ENCODE data around the gene CYP1B1. TPM values are rescaled to one million over a fixed set of nuclear protein-coding genes. Genes with fewer than 3 reads are reported as not detected.

The CYP1B1 gene
- total RNA-seq, 1 experiment from 2014 or later: 4.2 TPM

DNA sequence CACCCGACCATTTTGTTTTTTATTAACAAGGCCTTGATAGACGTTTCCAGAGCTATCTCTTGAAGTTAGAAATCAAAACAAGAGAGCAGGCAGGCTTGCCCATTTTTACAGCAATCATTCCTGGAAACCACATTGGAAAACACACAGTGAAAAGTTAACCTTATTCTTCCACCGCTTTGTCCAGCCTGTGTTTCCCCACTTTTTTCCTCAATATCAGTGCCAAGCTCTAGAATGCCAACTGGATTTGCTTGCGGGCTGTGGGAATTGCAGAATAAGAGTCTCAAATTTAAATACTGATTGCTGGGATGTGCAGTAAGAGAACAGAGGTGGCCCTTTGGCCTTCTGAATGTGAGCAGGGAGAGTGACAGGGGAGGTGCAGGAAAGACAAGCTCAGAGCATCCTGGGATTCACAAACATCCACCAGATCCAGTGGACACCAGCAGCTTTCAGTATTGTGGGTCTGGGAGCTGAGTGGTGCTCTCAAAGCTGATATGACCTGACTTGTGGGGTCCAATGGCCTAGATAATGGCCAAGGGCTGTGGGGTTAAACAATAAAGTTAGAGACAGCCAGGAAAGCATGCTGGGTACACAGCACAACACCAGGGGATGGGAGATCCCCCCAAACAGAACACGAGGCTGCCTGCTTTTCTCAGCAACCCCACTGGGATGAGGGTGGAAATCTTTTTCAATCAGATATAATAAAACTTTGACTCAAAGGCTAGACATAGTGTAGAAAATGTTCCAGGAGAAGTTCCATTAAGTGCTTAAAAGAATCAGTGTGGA is 15.5 kb downstream of the CYP1B1 start (continued):
- TF ChIP-seq, protein P1, sequence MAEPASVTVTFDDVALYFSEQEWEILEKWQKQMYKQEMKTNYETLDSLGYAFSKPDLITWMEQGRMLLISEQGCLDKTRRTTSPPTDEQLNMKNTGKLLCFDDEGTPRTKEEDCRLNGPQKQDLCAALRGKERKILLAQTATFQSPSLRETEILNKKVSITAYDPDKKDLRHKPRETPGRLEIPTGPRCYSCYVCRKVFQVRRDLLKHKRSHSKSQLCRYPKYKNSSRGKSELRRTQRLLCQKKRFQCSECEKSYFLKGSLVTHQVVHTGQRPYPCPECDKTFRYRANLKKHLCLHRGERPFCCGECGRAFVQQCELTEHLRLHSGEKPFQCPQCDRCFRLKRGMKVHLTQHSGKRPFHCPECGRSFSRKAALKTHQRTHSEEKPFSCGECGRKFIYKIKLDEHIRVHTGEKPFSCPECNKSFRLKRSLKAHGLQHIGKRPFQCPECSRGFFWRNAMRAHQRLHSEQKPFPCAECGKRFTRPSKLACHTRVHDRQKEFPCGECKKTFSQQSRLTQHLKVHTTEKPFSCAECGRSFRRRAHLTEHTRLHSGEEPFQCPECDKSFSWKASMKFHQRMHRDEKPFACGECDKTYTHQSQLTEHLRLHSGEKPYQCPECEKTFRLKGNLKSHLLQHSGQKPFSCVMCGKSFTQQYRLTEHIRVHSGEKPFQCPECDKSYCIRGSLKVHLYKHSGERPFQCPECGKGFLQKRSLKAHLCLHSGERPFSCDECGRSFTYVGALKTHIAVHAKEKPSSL (CRISPR knock-in tag; conservative IDR thresholded peaks at IDR 0.05): no peak
- no peak for TF ChIP-seq SP1 (CRISPR knock-in tag; conservative IDR thresholded peaks at IDR 0.05)
- no peak for TF ChIP-seq IRF2 (CRISPR knock-in tag; IDR thresholded peaks at IDR 0.05; ENCODE audit: borderline replicate concordance, low read depth)

DNA sequence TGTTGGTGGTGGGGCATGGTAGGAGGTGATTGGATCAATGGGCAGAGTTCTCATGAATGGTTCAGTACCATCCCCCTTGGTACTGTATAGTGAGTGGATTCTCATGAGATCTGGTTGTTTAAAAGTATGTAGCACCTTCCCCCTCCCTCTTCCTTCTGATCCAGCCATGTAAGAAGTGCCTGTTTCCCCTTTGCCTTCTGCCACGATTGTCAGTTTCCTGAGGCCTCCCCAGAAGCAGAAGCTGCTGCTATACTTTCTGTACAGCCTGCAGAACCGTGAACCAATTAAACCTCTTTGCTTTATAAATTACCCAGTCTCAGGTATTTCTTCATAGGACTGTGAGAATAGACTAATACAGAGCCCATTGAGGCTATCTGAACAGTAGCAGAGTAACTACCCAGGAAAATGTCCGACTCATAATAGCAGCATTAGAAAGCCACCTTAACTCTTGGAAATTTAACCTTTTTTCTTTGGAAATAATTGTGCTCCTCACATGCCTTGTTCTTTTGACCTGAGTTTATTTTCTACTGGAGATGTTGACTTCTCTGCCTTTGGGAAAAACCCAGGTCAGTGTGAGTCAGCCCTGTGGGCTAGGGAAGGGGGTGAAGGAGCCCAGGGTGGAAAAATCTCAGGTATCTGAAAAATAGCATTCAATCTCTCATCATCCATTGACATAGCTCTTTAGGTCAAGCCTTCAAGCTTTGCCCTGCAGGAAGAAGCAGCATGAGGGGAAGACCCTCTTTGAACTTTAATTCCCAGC is 18.1 kb downstream of the CYP1B1 start:
- CTCF ChIA-PET: interaction anchor here (1.0 kb wide), 1 partner anchor 18 kb away, joined by 3 read pairs; the partner anchor contains the start of gene CYP1B1
- ATAC-seq: no peak
- POLR2A ChIA-PET: no interaction called here
- TF ChIP-seq, protein P2, sequence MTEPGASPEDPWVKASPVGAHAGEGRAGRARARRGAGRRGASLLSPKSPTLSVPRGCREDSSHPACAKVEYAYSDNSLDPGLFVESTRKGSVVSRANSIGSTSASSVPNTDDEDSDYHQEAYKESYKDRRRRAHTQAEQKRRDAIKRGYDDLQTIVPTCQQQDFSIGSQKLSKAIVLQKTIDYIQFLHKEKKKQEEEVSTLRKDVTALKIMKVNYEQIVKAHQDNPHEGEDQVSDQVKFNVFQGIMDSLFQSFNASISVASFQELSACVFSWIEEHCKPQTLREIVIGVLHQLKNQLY (CRISPR knock-in tag; IDR thresholded peaks at IDR 0.05): no peak
- no peak for TF ChIP-seq ZNF121 (CRISPR knock-in tag; IDR thresholded peaks at IDR 0.05)
- no peak for TF ChIP-seq KAT7 (CRISPR knock-in tag; IDR thresholded peaks at IDR 0.05; ENCODE audit: borderline replicate concordance)
- TF ChIP-seq, protein P3, sequence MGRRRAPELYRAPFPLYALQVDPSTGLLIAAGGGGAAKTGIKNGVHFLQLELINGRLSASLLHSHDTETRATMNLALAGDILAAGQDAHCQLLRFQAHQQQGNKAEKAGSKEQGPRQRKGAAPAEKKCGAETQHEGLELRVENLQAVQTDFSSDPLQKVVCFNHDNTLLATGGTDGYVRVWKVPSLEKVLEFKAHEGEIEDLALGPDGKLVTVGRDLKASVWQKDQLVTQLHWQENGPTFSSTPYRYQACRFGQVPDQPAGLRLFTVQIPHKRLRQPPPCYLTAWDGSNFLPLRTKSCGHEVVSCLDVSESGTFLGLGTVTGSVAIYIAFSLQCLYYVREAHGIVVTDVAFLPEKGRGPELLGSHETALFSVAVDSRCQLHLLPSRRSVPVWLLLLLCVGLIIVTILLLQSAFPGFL (CRISPR knock-in tag; IDR thresholded peaks at IDR 0.05; ENCODE audit: borderline replicate concordance): no peak
- TF ChIP-seq TCF7 (CRISPR knock-in tag; IDR thresholded peaks at IDR 0.05; ENCODE audit: low read depth): no peak
- TF ChIP-seq, protein P4, sequence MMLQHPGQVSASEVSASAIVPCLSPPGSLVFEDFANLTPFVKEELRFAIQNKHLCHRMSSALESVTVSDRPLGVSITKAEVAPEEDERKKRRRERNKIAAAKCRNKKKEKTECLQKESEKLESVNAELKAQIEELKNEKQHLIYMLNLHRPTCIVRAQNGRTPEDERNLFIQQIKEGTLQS (CRISPR knock-in tag; conservative IDR thresholded peaks at IDR 0.05): no peak
- no peak for TF ChIP-seq SP1 (CRISPR knock-in tag; conservative IDR thresholded peaks at IDR 0.05)
- no peak for TF ChIP-seq TEAD1 (CRISPR knock-in tag; IDR thresholded peaks at IDR 0.05)
- TF ChIP-seq, protein P5, sequence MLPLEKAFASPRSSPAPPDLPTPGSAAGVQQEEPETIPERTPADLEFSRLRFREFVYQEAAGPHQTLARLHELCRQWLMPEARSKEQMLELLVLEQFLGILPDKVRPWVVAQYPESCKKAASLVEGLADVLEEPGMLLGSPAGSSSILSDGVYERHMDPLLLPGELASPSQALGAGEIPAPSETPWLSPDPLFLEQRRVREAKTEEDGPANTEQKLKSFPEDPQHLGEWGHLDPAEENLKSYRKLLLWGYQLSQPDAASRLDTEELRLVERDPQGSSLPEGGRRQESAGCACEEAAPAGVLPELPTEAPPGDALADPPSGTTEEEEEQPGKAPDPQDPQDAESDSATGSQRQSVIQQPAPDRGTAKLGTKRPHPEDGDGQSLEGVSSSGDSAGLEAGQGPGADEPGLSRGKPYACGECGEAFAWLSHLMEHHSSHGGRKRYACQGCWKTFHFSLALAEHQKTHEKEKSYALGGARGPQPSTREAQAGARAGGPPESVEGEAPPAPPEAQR (CRISPR knock-in tag; IDR thresholded peaks at IDR 0.05): no peak
- no peak for TF ChIP-seq ATF1 (CRISPR knock-in tag; IDR thresholded peaks at IDR 0.05)
- no peak for TF ChIP-seq ZNF317 (CRISPR knock-in tag; IDR thresholded peaks at IDR 0.05; ENCODE audit: borderline replicate concordance, low read depth)
- no peak for TF ChIP-seq FOXP1 (CRISPR knock-in tag; IDR thresholded peaks at IDR 0.05; ENCODE audit: borderline replicate concordance)
- TF ChIP-seq, protein P6, sequence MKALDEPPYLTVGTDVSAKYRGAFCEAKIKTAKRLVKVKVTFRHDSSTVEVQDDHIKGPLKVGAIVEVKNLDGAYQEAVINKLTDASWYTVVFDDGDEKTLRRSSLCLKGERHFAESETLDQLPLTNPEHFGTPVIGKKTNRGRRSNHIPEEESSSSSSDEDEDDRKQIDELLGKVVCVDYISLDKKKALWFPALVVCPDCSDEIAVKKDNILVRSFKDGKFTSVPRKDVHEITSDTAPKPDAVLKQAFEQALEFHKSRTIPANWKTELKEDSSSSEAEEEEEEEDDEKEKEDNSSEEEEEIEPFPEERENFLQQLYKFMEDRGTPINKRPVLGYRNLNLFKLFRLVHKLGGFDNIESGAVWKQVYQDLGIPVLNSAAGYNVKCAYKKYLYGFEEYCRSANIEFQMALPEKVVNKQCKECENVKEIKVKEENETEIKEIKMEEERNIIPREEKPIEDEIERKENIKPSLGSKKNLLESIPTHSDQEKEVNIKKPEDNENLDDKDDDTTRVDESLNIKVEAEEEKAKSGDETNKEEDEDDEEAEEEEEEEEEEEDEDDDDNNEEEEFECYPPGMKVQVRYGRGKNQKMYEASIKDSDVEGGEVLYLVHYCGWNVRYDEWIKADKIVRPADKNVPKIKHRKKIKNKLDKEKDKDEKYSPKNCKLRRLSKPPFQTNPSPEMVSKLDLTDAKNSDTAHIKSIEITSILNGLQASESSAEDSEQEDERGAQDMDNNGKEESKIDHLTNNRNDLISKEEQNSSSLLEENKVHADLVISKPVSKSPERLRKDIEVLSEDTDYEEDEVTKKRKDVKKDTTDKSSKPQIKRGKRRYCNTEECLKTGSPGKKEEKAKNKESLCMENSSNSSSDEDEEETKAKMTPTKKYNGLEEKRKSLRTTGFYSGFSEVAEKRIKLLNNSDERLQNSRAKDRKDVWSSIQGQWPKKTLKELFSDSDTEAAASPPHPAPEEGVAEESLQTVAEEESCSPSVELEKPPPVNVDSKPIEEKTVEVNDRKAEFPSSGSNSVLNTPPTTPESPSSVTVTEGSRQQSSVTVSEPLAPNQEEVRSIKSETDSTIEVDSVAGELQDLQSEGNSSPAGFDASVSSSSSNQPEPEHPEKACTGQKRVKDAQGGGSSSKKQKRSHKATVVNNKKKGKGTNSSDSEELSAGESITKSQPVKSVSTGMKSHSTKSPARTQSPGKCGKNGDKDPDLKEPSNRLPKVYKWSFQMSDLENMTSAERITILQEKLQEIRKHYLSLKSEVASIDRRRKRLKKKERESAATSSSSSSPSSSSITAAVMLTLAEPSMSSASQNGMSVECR (CRISPR knock-in tag; IDR thresholded peaks at IDR 0.05; ENCODE audit: borderline replicate concordance): no peak
- TF ChIP-seq, protein P7, sequence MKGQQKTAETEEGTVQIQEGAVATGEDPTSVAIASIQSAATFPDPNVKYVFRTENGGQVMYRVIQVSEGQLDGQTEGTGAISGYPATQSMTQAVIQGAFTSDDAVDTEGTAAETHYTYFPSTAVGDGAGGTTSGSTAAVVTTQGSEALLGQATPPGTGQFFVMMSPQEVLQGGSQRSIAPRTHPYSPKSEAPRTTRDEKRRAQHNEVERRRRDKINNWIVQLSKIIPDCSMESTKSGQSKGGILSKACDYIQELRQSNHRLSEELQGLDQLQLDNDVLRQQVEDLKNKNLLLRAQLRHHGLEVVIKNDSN (CRISPR knock-in tag; IDR thresholded peaks at IDR 0.05): no peak
- TF ChIP-seq, protein P8, sequence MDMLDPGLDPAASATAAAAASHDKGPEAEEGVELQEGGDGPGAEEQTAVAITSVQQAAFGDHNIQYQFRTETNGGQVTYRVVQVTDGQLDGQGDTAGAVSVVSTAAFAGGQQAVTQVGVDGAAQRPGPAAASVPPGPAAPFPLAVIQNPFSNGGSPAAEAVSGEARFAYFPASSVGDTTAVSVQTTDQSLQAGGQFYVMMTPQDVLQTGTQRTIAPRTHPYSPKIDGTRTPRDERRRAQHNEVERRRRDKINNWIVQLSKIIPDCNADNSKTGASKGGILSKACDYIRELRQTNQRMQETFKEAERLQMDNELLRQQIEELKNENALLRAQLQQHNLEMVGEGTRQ (CRISPR knock-in tag; IDR thresholded peaks at IDR 0.05): no peak
- TF ChIP-seq, protein P9, sequence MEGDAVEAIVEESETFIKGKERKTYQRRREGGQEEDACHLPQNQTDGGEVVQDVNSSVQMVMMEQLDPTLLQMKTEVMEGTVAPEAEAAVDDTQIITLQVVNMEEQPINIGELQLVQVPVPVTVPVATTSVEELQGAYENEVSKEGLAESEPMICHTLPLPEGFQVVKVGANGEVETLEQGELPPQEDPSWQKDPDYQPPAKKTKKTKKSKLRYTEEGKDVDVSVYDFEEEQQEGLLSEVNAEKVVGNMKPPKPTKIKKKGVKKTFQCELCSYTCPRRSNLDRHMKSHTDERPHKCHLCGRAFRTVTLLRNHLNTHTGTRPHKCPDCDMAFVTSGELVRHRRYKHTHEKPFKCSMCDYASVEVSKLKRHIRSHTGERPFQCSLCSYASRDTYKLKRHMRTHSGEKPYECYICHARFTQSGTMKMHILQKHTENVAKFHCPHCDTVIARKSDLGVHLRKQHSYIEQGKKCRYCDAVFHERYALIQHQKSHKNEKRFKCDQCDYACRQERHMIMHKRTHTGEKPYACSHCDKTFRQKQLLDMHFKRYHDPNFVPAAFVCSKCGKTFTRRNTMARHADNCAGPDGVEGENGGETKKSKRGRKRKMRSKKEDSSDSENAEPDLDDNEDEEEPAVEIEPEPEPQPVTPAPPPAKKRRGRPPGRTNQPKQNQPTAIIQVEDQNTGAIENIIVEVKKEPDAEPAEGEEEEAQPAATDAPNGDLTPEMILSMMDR (IDR thresholded peaks at IDR 0.05): no peak

More for the DNA sequence above, 18.1 kb downstream of the CYP1B1 start:
- no peak for DNase-seq (ENCODE audit: low spot score)
- Mint-ChIP-seq H3K4me3 (no peak overlapping the region), H3K27me3 (ENCODE audit: low read depth) (no peaks in the 10 kb centered on the region; the same call in 1 of the 2 replicates), H3K36me3 (no peaks in the 10 kb centered on the region), H3K4me1 (no peaks in the 10 kb centered on the region), H3K9me3 (0 out of 2 replicates have a peak, but pooled peaks cover 4% of the 10 kb centered on the region), H3K27ac (no peak overlapping the region)

All from WTC11 (cell line).